Liver (tissue), 9 donors: ENCODE measurements around the gene TTLL13. TPM values are rescaled to one million over a fixed set of nuclear protein-coding genes. Genes with fewer than 3 reads are reported as not detected.
A peak's percentile ranks its signal among the peaks of the same experiment; 100 is the strongest.

Source experiments
- DNase-seq: peaks from one replicate; pipeline ENCODE4 v3.0.0-alpha.2; 2017; ENCODE audit warnings: low spot score
- H3K27ac ChIP-seq, 2 donors: one replicate each; pipeline ENCODE4 v1.7.0; 2013; ENCODE audit warnings: inconsistent platforms in 2 of 2, low read length in 2 of 2, control low read depth in 1 of 2, low read depth in 1 of 2, mild to moderate bottlenecking in 1 of 2
- H3K27me3 ChIP-seq, 4 donors: one replicate each; pipeline versions ENCODE4 v1.6.1 to v1.7.0; 2013; ENCODE audit warnings: low read length in 3 of 4, inconsistent platforms in 1 of 4, mild to moderate bottlenecking in 1 of 4, moderate library complexity in 1 of 4; ENCODE audit not compliant: control insufficient read depth in 4 of 4, insufficient read depth in 4 of 4
- H3K36me3 ChIP-seq, 4 donors: one replicate each; pipeline versions ENCODE4 v1.6.1 to v1.7.0; 2013; ENCODE audit warnings: low read length in 3 of 4, mild to moderate bottlenecking in 3 of 4, low read depth in 1 of 4, moderate library complexity in 1 of 4; ENCODE audit not compliant: control insufficient read depth in 4 of 4, insufficient read depth in 3 of 4
- H3K4me1 ChIP-seq, 4 donors: one replicate each; pipeline versions ENCODE4 v1.6.1 to v1.7.0; 2013; ENCODE audit warnings: low read length in 3 of 4, mild to moderate bottlenecking in 3 of 4, moderate library complexity in 1 of 4; ENCODE audit not compliant: control insufficient read depth in 4 of 4, insufficient read depth in 4 of 4
- H3K4me3 ChIP-seq, 3 donors: one replicate each; pipeline versions ENCODE4 v1.6.1 to v1.7.0; 2013; ENCODE audit warnings: low read length in 3 of 3, control low read depth in 1 of 3, low read depth in 1 of 3, mild to moderate bottlenecking in 1 of 3
- H3K9ac ChIP-seq, 2 donors: one replicate each; pipeline ENCODE4 v1.7.0; 2013; ENCODE audit warnings: low read length in 2 of 2, mild to moderate bottlenecking in 2 of 2, moderate library complexity in 2 of 2, control low read depth in 1 of 2, low read depth in 1 of 2
- H3K9me3 ChIP-seq, 4 donors: one replicate each; pipeline versions ENCODE4 v1.6.1 to v1.7.0; 2013; ENCODE audit warnings: low read length in 3 of 4; ENCODE audit not compliant: control insufficient read depth in 4 of 4
- EGR1 ChIP-seq, 2 donors: IDR thresholded peaks; 2 replicates each; pipeline ENCODE4 v1.6.1; 2016 to 2018; ENCODE audit warnings: antibody characterized with exemption in 2 of 2, low read depth in 2 of 2
- FOXA1 ChIP-seq: IDR thresholded peaks from 2 replicates; pipeline ENCODE4 v1.6.1; 2016; ENCODE audit warnings: antibody characterized with exemption
- FOXA2 ChIP-seq: IDR thresholded peaks from 2 replicates; pipeline ENCODE4 v1.6.1; 2016; ENCODE audit warnings: antibody characterized with exemption
- GABPA ChIP-seq, 2 donors: IDR thresholded peaks in 1 of 2; conservative IDR thresholded peaks in 1 of 2; 2 replicates each; pipeline ENCODE4 v1.6.1; 2016; ENCODE audit warnings: antibody characterized with exemption in 2 of 2, mild to moderate bottlenecking in 1 of 2, moderate library complexity in 1 of 2
- HNF4A ChIP-seq, 2 donors: conservative IDR thresholded peaks; 2 replicates each; pipeline ENCODE4 v1.6.1; 2016; ENCODE audit warnings: antibody characterized with exemption in 2 of 2, mild to moderate bottlenecking in 2 of 2
- HNF4G ChIP-seq: IDR thresholded peaks from 2 replicates; pipeline ENCODE4 v1.6.1; 2016; ENCODE audit warnings: antibody characterized with exemption
- JUND ChIP-seq, 2 donors: IDR thresholded peaks; 2 replicates each; pipeline ENCODE4 v1.6.1; 2016; ENCODE audit warnings: antibody characterized with exemption in 2 of 2
- NR2F2 ChIP-seq: IDR thresholded peaks from 2 replicates; pipeline ENCODE4 v1.6.1; 2016; ENCODE audit warnings: antibody characterized with exemption
- RAD21 ChIP-seq, 2 donors: IDR thresholded peaks; 2 replicates each; pipeline ENCODE4 v1.6.1; 2016; ENCODE audit warnings: antibody characterized with exemption in 2 of 2, mild to moderate bottlenecking in 2 of 2
- RXRA ChIP-seq, 2 donors: IDR thresholded peaks; 2 replicates each; pipeline ENCODE4 v1.6.1; 2017 to 2018; ENCODE audit warnings: antibody characterized with exemption in 2 of 2, mild to moderate bottlenecking in 1 of 2
- SP1 ChIP-seq: IDR thresholded peaks from 2 replicates; pipeline ENCODE4 v1.6.1; 2018; ENCODE audit warnings: antibody characterized with exemption, mild to moderate bottlenecking
- TAF1 ChIP-seq: conservative IDR thresholded peaks from 2 replicates; pipeline ENCODE4 v1.6.1; 2016; ENCODE audit warnings: antibody characterized with exemption, mild to moderate bottlenecking
- YY1 ChIP-seq: IDR thresholded peaks from 2 replicates; pipeline ENCODE4 v1.6.1; 2016; ENCODE audit warnings: antibody characterized with exemption, mild to moderate bottlenecking
- WGBS: extraction: QIAGEN DNeasy Blood & Tissue Kit; methylation state at CpG from one replicate; pipeline ENCODE4 v1.1.7; 2013; 5-methylcytosine and 5-hydroxymethylcytosine counted together
- polyA plus RNA-seq, 2 donors: library from polyadenylated mRNA; stranded (reverse) in 1 of 2; unstranded in 1 of 2; fragments of 200-250 nt in 1 of 2; fragments of >200 nt in 1 of 2; fragmentation: Nextera tagmentation in 1 of 2; extraction: Ambion mirVana in 1 of 2; gene quantifications; one replicate each; pipeline versions ENCODE4 v1.2.1 to v1.2.3, GENCODE V29; 2013 to 2015
- total RNA-seq, 2 donors: library from RNA; depleted of rRNA; stranded (reverse); fragments of >200 nt; gene quantifications; one replicate each; pipeline ENCODE4 v1.2.3, GENCODE V29; 2014
- TF ChIP-seq, protein P1 (sequence below): fragments of 150-350 bp; IDR thresholded peaks from 2 replicates; pipeline ENCODE4 v1.5.1; 2017; ENCODE audit warnings: improper control_type of control experiment, low read depth, low read length; ENCODE audit not compliant: missing input control
- TF ChIP-seq, protein P2 (sequence below): IDR thresholded peaks from 2 replicates; pipeline ENCODE4 v1.6.1; 2016; ENCODE audit warnings: antibody characterized with exemption
- TF ChIP-seq, protein P3 (sequence below): IDR thresholded peaks from 2 replicates; pipeline ENCODE4 v1.6.1; 2016; ENCODE audit warnings: antibody characterized with exemption
- TF ChIP-seq, protein P4 (sequence below): IDR thresholded peaks from 2 replicates; pipeline ENCODE4 v1.6.1; 2016; ENCODE audit warnings: antibody characterized with exemption
- TF ChIP-seq, protein P5 (sequence below): IDR thresholded peaks from 2 replicates; pipeline ENCODE4 v1.6.1; 2016; ENCODE audit warnings: antibody characterized with exemption, mild to moderate bottlenecking
- donor health status: healthy.
- donor health status: healthy.
- donor health status: healthy.
- donor health status: healthy.
- donor health status: healthy.

TTLL13 gene
- total and polyA plus RNA-seq, 4 donors = 0.08 to 0.17 TPM; not detected in 2

DNA sequence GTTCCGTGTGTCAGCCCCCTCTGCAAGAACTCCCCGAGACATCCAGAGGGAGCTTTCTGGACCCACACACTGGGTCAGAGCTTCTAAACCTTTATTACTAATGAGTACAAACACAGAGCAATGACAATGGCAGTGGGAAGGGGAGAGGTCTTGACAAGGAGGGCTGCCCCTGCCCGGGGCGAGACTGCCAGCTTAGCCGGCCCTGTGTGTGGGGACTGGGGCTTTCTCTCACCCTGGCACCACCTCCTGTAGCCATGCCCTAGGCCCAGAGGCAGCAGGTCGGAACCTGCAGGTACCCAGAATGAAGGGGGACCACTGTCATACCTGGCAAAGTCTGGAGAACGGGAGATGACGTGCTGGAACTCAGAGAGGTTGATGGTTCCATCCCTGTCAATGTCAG is 18.7 kb upstream of the TTLL13 start (continued):
- TF ChIP-seq, protein P1, sequence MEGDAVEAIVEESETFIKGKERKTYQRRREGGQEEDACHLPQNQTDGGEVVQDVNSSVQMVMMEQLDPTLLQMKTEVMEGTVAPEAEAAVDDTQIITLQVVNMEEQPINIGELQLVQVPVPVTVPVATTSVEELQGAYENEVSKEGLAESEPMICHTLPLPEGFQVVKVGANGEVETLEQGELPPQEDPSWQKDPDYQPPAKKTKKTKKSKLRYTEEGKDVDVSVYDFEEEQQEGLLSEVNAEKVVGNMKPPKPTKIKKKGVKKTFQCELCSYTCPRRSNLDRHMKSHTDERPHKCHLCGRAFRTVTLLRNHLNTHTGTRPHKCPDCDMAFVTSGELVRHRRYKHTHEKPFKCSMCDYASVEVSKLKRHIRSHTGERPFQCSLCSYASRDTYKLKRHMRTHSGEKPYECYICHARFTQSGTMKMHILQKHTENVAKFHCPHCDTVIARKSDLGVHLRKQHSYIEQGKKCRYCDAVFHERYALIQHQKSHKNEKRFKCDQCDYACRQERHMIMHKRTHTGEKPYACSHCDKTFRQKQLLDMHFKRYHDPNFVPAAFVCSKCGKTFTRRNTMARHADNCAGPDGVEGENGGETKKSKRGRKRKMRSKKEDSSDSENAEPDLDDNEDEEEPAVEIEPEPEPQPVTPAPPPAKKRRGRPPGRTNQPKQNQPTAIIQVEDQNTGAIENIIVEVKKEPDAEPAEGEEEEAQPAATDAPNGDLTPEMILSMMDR = no peak
- TF ChIP-seq RXRA (IDR thresholded peaks at IDR 0.05) (no peak), NR2F2 (no peak), EGR1 (IDR thresholded peaks at IDR 0.05; ENCODE audit: low read depth in 2 of 2) (no peak), HNF4G (no peak), RAD21 (IDR thresholded peaks at IDR 0.05) (no peak)

DNA sequence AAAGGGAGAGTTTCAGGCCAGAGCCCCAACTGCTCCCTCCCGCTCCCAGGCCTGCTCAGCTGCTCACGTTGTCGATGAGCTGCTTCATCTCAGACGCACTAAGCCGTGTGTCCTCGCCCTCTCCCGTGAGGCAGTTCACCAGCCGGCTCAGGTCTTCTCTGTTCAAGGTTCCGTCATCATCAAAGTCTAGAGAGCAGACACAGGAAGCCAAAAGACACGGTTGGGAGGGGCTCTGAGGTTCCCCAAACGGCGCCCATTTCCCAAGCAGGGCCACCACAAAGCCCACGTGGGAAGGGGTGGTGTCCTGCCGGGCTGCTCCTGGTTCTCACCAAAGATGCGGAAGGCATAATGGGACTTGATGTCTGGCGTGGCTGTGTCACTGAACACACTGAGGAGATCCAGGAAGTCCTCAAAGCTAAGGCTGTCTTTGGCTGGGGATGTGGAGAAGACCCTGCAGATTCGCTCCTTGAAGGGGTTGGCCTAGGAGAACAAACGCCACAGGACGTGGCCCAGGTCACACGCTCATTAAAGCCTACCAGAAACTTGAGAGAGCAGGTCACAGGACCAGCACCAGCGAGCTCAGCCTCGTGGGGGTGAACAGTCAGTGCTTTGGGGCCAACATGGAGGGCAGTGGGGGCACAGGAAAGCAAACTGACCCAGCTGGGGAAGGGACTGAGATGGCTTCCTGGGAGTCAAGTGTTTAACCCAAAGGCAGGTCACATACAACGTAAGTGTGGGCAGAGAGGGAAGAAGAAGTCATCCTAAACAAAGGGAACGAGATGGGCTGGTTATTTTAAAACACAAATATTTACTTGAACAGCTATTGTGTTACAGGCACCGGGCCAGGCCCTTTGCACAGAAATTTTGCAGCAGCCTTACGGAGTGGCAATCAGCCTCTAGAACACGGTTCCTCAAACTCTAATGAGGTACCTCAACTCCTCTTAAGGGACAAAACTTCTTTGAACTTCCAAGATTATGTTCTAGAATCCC is 18.0 kb upstream of the TTLL13 start:
- TF ChIP-seq, protein P2, sequence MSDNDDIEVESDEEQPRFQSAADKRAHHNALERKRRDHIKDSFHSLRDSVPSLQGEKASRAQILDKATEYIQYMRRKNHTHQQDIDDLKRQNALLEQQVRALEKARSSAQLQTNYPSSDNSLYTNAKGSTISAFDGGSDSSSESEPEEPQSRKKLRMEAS = no peak
- no peak for TF ChIP-seq JUND (IDR thresholded peaks at IDR 0.05)
- TF ChIP-seq, protein P1 = no peak
- TF ChIP-seq HNF4G = no peak
- no peak for TF ChIP-seq GABPA (IDR thresholded peaks at IDR 0.05 in 1 of 2, conservative IDR thresholded peaks at IDR 0.05 in 1 of 2)
- no peak for TF ChIP-seq RXRA (IDR thresholded peaks at IDR 0.05)
- TF ChIP-seq RAD21 (IDR thresholded peaks at IDR 0.05) = no peak
- TF ChIP-seq, protein P3, sequence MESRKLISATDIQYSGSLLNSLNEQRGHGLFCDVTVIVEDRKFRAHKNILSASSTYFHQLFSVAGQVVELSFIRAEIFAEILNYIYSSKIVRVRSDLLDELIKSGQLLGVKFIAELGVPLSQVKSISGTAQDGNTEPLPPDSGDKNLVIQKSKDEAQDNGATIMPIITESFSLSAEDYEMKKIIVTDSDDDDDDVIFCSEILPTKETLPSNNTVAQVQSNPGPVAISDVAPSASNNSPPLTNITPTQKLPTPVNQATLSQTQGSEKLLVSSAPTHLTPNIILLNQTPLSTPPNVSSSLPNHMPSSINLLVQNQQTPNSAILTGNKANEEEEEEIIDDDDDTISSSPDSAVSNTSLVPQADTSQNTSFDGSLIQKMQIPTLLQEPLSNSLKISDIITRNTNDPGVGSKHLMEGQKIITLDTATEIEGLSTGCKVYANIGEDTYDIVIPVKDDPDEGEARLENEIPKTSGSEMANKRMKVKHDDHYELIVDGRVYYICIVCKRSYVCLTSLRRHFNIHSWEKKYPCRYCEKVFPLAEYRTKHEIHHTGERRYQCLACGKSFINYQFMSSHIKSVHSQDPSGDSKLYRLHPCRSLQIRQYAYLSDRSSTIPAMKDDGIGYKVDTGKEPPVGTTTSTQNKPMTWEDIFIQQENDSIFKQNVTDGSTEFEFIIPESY = no peak
- TF ChIP-seq HNF4A (conservative IDR thresholded peaks at IDR 0.05) = no peak
- no peak for TF ChIP-seq SP1
- no peak for TF ChIP-seq FOXA1
- no peak for TF ChIP-seq YY1
- no peak for TF ChIP-seq EGR1 (IDR thresholded peaks at IDR 0.05; ENCODE audit: low read depth in 2 of 2)
- TF ChIP-seq FOXA2 = no peak
- TF ChIP-seq TAF1 = no peak
- TF ChIP-seq, protein P4, sequence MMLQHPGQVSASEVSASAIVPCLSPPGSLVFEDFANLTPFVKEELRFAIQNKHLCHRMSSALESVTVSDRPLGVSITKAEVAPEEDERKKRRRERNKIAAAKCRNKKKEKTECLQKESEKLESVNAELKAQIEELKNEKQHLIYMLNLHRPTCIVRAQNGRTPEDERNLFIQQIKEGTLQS = no peak
- TF ChIP-seq, protein P5, sequence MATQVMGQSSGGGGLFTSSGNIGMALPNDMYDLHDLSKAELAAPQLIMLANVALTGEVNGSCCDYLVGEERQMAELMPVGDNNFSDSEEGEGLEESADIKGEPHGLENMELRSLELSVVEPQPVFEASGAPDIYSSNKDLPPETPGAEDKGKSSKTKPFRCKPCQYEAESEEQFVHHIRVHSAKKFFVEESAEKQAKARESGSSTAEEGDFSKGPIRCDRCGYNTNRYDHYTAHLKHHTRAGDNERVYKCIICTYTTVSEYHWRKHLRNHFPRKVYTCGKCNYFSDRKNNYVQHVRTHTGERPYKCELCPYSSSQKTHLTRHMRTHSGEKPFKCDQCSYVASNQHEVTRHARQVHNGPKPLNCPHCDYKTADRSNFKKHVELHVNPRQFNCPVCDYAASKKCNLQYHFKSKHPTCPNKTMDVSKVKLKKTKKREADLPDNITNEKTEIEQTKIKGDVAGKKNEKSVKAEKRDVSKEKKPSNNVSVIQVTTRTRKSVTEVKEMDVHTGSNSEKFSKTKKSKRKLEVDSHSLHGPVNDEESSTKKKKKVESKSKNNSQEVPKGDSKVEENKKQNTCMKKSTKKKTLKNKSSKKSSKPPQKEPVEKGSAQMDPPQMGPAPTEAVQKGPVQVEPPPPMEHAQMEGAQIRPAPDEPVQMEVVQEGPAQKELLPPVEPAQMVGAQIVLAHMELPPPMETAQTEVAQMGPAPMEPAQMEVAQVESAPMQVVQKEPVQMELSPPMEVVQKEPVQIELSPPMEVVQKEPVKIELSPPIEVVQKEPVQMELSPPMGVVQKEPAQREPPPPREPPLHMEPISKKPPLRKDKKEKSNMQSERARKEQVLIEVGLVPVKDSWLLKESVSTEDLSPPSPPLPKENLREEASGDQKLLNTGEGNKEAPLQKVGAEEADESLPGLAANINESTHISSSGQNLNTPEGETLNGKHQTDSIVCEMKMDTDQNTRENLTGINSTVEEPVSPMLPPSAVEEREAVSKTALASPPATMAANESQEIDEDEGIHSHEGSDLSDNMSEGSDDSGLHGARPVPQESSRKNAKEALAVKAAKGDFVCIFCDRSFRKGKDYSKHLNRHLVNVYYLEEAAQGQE = no peak
- TF ChIP-seq NR2F2 = no peak
- DNase-seq = no peak
- Histone ChIP-seq H3K9me3 (no peaks in the 10 kb centered on the region), H3K4me3 (peak overlapping the region in 1 of 3 donors; percentile 53), H3K9ac (peak overlapping the region in 1 of 2 donors; percentile 90), H3K36me3 (peaks cover 9 to 31% (median 23%) of the 10 kb centered on the region in 4 donors), H3K27me3 (no peaks in the 10 kb centered on the region), H3K4me1 (peaks cover 13 to 47% (median 35%) of the 10 kb centered on the region in 4 donors), H3K27ac (peak overlapping the region; percentile 96 to 97)
- WGBS = 62% methylated on average over 27 of the region's 27 CpGs
